ENCODE data around the gene AVEN. TPM values are rescaled to one million over a fixed set of nuclear protein-coding genes. Genes with fewer than 3 reads are reported as not detected.

The AVEN gene
- total RNA-seq, 1 donor from 2014 or later, result 8.6 TPM

DNA sequence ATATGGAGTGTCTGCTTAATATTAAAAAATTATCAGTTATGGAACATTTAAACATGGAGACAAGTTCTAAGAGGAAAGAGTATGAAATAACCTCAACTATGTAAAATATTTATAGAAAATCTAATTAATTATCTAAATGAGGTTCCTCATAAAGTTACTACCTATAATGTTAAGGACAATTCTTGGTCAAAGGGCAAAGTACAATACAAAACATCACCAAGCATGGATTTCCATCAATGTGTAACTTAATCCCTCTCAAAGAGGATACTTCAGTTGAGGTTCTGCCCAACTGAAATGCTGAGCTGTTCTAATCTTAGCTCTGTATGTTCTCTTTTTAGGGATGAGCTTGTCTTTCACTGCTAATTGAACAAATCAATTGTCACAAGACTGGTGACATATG, 126.7 kb downstream of the AVEN start:
- TF ChIP-seq, protein P1, sequence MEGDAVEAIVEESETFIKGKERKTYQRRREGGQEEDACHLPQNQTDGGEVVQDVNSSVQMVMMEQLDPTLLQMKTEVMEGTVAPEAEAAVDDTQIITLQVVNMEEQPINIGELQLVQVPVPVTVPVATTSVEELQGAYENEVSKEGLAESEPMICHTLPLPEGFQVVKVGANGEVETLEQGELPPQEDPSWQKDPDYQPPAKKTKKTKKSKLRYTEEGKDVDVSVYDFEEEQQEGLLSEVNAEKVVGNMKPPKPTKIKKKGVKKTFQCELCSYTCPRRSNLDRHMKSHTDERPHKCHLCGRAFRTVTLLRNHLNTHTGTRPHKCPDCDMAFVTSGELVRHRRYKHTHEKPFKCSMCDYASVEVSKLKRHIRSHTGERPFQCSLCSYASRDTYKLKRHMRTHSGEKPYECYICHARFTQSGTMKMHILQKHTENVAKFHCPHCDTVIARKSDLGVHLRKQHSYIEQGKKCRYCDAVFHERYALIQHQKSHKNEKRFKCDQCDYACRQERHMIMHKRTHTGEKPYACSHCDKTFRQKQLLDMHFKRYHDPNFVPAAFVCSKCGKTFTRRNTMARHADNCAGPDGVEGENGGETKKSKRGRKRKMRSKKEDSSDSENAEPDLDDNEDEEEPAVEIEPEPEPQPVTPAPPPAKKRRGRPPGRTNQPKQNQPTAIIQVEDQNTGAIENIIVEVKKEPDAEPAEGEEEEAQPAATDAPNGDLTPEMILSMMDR (IDR thresholded peaks at IDR 0.05; ENCODE audit: unreplicated experiment), result no peak
- Mint-ChIP-seq H3K9me3 (no peaks in the 10 kb centered on the region), H3K27me3 (ENCODE audit: low read depth) (no peaks in the 10 kb centered on the region), H3K4me3 (no peak overlapping the region), H3K27ac (no peak overlapping the region), H3K4me1 (peaks cover 4% of the 10 kb centered on the region), H3K36me3 (no peaks in the 10 kb centered on the region)
- DNase-seq (ENCODE audit: low spot score in 2 of 2, unreplicated experiment in 2 of 2), result no peak

DNA sequence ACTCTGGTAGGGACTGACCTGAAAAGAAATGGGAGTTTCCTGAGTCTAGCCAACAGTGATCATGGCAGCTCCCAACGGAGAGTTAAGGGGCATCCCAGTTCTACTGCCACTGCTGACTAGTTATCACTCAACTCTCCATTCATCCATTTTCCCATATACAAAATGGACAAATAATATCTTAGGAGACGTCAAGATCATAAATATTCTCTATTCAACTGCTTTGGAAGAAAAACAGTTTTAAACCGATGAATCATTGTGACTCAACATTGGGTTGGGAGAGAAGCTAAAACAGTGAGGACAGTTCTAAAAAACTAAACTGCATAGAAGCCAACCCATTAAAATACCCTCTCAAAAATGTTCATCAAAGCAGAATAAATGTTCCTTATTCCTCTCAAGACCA, 128.3 kb downstream of the AVEN start:
- TF ChIP-seq, protein P1 (IDR thresholded peaks at IDR 0.05; ENCODE audit: unreplicated experiment), result no peak
- Mint-ChIP-seq H3K36me3 (no peaks in the 10 kb centered on the region), H3K27me3 (ENCODE audit: low read depth) (no peaks in the 10 kb centered on the region), H3K4me3 (no peak overlapping the region), H3K9me3 (no peaks in the 10 kb centered on the region), H3K4me1 (peaks cover under 1% of the 10 kb centered on the region), H3K27ac (no peak overlapping the region)
- no peak for DNase-seq (ENCODE audit: low spot score in 2 of 2, unreplicated experiment in 2 of 2)

DNA sequence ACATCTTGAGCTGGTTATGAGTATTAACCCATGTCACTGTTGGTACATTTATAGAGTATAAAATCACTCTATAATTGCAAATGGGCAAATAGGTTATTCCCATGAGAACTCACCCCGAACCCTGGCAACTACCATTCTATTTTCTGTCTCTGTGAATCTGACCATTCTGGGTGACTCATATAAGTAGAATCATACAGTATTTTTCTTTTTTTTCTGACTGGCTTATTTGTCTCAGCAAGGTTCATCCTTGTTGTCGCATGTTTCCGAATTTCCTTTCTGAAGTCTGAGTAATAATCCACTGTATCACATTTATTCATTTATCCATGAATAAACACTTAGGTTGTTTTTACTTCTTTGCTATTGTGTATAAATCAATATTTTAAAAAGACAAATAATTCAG, 130.6 kb downstream of the AVEN start:
- TF ChIP-seq, protein P1 (IDR thresholded peaks at IDR 0.05; ENCODE audit: unreplicated experiment), result no peak
- H3K27me3 Mint-ChIP-seq (ENCODE audit: low read depth), result no peaks in the 10 kb centered on the region
- H3K4me3 Mint-ChIP-seq, result no peak overlapping the region
- H3K27ac Mint-ChIP-seq, result no peak overlapping the region
- DNase-seq (ENCODE audit: low spot score in 2 of 2, unreplicated experiment in 2 of 2), result no peak
- no peaks in the 10 kb centered on the region for H3K4me1 Mint-ChIP-seq
- no peaks in the 10 kb centered on the region for H3K9me3 Mint-ChIP-seq
- no peaks in the 10 kb centered on the region for H3K36me3 Mint-ChIP-seq

DNA sequence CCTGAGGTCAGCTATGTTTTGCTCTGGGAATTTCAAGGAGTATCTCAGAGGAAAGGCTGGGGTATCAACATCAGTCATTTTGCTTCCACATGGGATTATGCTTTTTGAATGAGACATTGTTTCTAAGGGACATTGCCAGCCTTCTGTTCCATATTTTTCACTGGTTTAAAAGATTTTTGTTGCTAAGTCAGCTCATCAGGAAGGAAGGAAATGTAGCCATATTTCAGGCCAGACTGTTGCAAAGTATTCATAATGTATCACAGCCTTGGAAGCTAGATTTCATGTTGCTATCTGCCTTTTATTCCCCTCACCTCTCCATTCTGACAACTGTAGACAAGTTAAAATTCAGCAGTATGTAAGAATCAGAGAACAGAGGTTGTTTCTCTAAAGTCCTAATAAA, 131.7 kb downstream of the AVEN start:
- TF ChIP-seq, protein P1 (IDR thresholded peaks at IDR 0.05; ENCODE audit: unreplicated experiment), result no peak
- H3K27ac Mint-ChIP-seq, result no peak overlapping the region

DNA sequence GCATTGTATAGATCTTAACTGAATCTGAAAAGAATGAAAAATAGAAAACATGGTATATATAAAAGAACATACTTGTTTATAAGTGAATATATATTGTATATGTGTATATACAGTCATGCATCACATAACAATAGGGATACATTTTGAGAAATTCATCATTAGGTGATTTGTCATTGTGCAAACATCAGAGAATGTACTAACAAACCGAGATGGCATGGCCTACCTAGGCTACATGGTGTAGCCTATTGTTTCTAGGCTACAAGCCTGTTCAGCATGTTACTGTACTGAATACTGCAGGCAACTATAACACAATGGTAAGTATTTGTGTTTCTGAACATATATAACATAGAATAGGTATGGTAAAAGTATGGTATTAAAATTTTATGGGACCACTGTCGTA, 135.3 kb downstream of the AVEN start:
- TF ChIP-seq, protein P1 (IDR thresholded peaks at IDR 0.05; ENCODE audit: unreplicated experiment), result no peak
- no peaks in the 10 kb centered on the region for H3K27me3 Mint-ChIP-seq (ENCODE audit: low read depth)
- no peak for DNase-seq (ENCODE audit: low spot score in 2 of 2, unreplicated experiment in 2 of 2)
- H3K4me3 Mint-ChIP-seq, result no peak overlapping the region
- no peak overlapping the region for H3K27ac Mint-ChIP-seq
- H3K4me1 Mint-ChIP-seq, result no peaks in the 10 kb centered on the region
- no peaks in the 10 kb centered on the region for H3K36me3 Mint-ChIP-seq
- H3K9me3 Mint-ChIP-seq, result no peaks in the 10 kb centered on the region

More for the DNA sequence above, 131.7 kb downstream of the AVEN start:
- H3K27me3 Mint-ChIP-seq (ENCODE audit: low read depth), result no peaks in the 10 kb centered on the region
- no peaks in the 10 kb centered on the region for H3K9me3 Mint-ChIP-seq
- H3K4me3 Mint-ChIP-seq, result no peak overlapping the region
- no peaks in the 10 kb centered on the region for H3K36me3 Mint-ChIP-seq
- DNase-seq (ENCODE audit: low spot score in 2 of 2, unreplicated experiment in 2 of 2), result no peak
- H3K4me1 Mint-ChIP-seq, result no peaks in the 10 kb centered on the region

DNA sequence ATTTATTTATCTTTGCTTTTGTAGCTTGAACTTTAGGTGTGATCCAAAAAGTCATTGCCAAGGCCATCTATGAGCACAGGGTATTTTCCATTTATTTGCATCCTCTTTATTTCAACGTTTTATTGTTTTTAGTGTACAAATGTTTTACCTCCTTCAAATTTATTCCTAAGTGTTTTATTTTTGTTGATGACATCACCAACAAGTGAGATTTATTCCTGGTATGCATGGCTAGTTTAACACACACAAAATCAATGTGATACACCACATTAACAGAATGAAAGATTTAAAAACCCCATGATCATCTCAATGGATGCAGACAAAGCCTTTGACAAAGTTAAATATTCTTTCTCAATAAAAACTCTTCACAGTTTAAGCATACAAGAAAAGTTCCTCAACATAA, 137.0 kb downstream of the AVEN start:
- H3K4me1 Mint-ChIP-seq, result no peaks in the 10 kb centered on the region
- no peaks in the 10 kb centered on the region for H3K27me3 Mint-ChIP-seq (ENCODE audit: low read depth)
- no peak overlapping the region for H3K27ac Mint-ChIP-seq
- no peaks in the 10 kb centered on the region for H3K9me3 Mint-ChIP-seq
- H3K36me3 Mint-ChIP-seq, result no peaks in the 10 kb centered on the region
- DNase-seq (ENCODE audit: low spot score in 2 of 2, unreplicated experiment in 2 of 2), result no peak
- TF ChIP-seq, protein P1 (IDR thresholded peaks at IDR 0.05; ENCODE audit: unreplicated experiment), result no peak
- no peak overlapping the region for H3K4me3 Mint-ChIP-seq

Measured in mesothelial cell of epicardium (in vitro differentiated cells).